B cell (primary cell): ENCODE data around the gene DCAF7.

ENCODE experiments used
- CTCF ChIP-seq: fragments of 200-600 bp; IDR thresholded peaks from one replicate; pipeline ENCODE4 v1.8.0; 2022; ENCODE audit warnings: antibody characterized with exemption, mild to moderate bottlenecking
- EZH2 ChIP-seq: IDR thresholded peaks from 2 replicates; pipeline ENCODE4 v1.6.1; 2012; ENCODE audit warnings: borderline replicate concordance, low read depth, mild to moderate bottlenecking, moderate library complexity, low read length; ENCODE audit not compliant: insufficient read depth, poor library complexity, severe bottlenecking

DNA sequence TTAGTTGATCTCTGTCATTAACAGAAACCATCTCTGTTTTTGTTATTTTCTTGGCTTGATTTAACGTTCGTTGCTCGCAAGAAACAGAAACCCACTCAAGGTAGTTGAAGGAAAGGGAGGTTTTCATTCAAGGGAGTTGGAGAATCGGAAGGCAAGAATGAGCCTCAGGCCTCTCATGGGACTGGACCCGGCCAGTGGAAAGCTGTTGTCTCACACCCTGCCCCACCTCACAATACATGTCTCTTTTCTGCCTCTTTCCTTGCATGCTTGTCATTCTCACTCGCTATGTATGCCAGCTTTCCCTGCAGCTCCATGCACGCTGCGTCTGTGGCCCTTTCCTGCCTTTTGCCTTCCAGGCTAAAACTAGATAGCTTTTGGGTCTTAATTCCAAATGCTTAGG is 18.3 kb downstream of the DCAF7 start:
- no peak for TF ChIP-seq CTCF
- no peak for TF ChIP-seq EZH2
